NOMO-1 treated with dmso at 0.1 percent for 144 hours (cell line): ENCODE measurements around the gene TSPAN13.
"Not testable (repeated sequence)": the region's sequence is repeated elsewhere in the genome, so short reads cannot be mapped to it uniquely, and the experiment has no call there.

Experiments used
- DNase-seq: peaks from one replicate; lab custom pipeline; 2025; ENCODE audit not compliant: unreplicated experiment; lab: John Stamatoyannopoulos, UW

Gene TSPAN13

GRCh38 chr7:16740623-16740953 lies 13.0 kb upstream of the TSPAN13 start:
- DNase-seq, result no peak

- no peak for DNase-seq
Observed at GRCh38 chr7:16740996-16741395, 12.6 kb upstream of the TSPAN13 start.

GRCh38 chr7:16741676-16742075 lies 11.9 kb upstream of the TSPAN13 start:
- no peak for DNase-seq

GRCh38 chr7:16742547-16742946 lies 11.0 kb upstream of the TSPAN13 start:
- DNase-seq, result no peak

- no peak for DNase-seq
Observed at GRCh38 chr7:16743236-16743635, 10.3 kb upstream of the TSPAN13 start.

- DNase-seq, result peak; percentile 26
Observed at GRCh38 chr7:16744518-16745250, 8.9 kb upstream of the TSPAN13 start.

- DNase-seq, result no peak
Observed at GRCh38 chr7:16745645-16746044, 7.9 kb upstream of the TSPAN13 start.

GRCh38 chr7:16747102-16747501 lies 6.5 kb upstream of the TSPAN13 start:
- no peak for DNase-seq

- DNase-seq, result no peak
Observed at GRCh38 chr7:16753932-16754855, 639 bp downstream of the TSPAN13 start.

- no peak for DNase-seq
Observed at GRCh38 chr7:16754856-16755317, 1.3 kb downstream of the TSPAN13 start.

GRCh38 chr7:16755397-16755796 lies 1.8 kb downstream of the TSPAN13 start:
- DNase-seq, result no peak

GRCh38 chr7:16758036-16758435 lies 4.5 kb downstream of the TSPAN13 start:
- DNase-seq, result no peak

- no peak for DNase-seq
Observed at GRCh38 chr7:16758631-16759611, 5.4 kb downstream of the TSPAN13 start.

- no peak for DNase-seq
Observed at GRCh38 chr7:16759840-16760239, 6.3 kb downstream of the TSPAN13 start.

- no peak for DNase-seq
Observed at GRCh38 chr7:16762177-16762576, 8.6 kb downstream of the TSPAN13 start.

GRCh38 chr7:16764942-16765341 lies 11.4 kb downstream of the TSPAN13 start:
- no peak for DNase-seq

GRCh38 chr7:16765436-16765859 lies 11.9 kb downstream of the TSPAN13 start:
- DNase-seq, result no peak

GRCh38 chr7:16769994-16770393 lies 16.4 kb downstream of the TSPAN13 start:
- not testable (repeated sequence) for DNase-seq

- DNase-seq, result no peak
Observed at GRCh38 chr7:16770657-16771329, 17.2 kb downstream of the TSPAN13 start.

GRCh38 chr7:16773326-16773725 lies 19.8 kb downstream of the TSPAN13 start:
- DNase-seq, result no peak
